Measurements from ENCODE around the gene SCAPER.
"Not testable (repeated sequence)": the region's sequence is repeated elsewhere in the genome, so short reads cannot be mapped to it uniquely, and the experiment has no call there.

DNA sequence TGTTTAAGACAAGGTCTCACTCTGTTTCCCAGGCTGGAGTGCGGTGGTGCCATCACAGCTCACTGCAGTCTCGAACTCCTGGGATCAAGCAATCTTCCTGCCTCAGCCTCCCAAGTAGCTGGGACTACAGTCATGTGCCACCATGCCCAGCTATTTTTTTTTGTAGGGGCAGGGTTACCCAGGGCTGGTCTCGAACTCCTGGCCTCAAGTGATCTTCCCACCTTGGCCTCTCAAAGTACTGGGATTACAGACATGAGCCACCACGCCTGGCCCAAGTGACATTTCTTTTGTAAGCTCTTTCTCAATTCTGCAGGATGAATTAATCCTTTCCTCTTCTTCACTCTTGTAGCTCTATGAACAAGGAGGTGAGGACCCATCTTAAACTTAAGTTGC lies 592.0 kb downstream of the SCAPER start:
- TF ChIP-seq, protein P1, sequence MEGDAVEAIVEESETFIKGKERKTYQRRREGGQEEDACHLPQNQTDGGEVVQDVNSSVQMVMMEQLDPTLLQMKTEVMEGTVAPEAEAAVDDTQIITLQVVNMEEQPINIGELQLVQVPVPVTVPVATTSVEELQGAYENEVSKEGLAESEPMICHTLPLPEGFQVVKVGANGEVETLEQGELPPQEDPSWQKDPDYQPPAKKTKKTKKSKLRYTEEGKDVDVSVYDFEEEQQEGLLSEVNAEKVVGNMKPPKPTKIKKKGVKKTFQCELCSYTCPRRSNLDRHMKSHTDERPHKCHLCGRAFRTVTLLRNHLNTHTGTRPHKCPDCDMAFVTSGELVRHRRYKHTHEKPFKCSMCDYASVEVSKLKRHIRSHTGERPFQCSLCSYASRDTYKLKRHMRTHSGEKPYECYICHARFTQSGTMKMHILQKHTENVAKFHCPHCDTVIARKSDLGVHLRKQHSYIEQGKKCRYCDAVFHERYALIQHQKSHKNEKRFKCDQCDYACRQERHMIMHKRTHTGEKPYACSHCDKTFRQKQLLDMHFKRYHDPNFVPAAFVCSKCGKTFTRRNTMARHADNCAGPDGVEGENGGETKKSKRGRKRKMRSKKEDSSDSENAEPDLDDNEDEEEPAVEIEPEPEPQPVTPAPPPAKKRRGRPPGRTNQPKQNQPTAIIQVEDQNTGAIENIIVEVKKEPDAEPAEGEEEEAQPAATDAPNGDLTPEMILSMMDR (IDR thresholded peaks at IDR 0.05), result not testable (repeated sequence)
- TF ChIP-seq POLR2A (IDR thresholded peaks at IDR 0.05), result not testable (repeated sequence)
